ENCODE data around the gene MCC. TPM values are rescaled to one million over a fixed set of nuclear protein-coding genes. Genes with fewer than 3 reads are reported as not detected.

Gene MCC
- total RNA-seq, 2 experiments from 2014 or later, result 0.62 to 0.81 TPM

DNA sequence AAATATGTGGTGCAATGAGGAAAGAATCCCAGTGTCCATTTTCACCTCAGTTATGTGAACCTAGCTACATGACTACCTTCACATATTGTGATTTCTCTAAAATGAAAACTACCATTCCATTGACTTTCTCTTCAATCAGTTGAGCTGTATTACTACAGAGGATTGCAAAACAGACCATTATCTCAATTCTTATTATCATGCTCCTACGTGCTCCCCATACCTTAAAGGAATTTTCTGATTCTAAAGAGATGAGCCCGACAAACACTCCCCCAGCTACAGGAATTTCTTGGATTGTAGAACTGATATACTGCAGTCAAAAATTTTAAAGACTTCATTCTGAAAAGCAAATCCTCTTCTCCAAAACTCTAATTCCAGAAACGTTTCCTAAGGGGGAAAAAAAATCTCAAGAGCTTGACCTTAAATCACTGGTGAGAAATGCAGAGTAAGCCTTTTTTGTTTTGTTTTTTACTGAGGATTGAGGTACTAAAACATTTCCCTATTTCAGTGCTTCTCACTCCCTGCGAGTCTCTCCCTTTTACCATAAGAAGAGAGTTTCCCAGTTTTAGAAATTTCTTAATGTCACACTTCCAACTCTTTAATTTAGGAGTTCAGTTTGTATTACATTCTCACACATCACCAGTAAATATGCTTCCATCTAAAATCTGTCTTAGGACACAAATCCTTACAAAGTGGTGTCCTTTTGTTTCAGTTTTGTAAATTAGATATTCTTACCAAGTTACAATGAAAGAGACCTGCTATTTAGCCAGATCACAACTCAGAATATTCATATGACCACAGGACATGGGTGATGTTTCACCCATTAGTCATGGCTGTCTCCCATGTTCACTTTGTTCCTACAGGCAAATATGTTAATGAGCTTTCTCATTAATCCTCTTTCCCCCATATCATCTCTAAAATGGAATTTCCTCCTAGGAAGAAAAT, 257.3 kb downstream of the MCC start:
- H3K9me3 Mint-ChIP-seq, result no peaks in the 10 kb centered on the region
- no peak overlapping the region for H3K4me3 Mint-ChIP-seq
- peaks cover 7% of the 10 kb centered on the region for H3K27me3 Mint-ChIP-seq (ENCODE audit: low read depth)
- CTCF ChIA-PET, result interaction anchor here (0.6 to 0.8 kb wide), 3 partner anchors 12 to 221 kb away, joined by 3 to 4 read pairs (median 3); no protein-coding TSS in a partner anchor
- intact Hi-C loops (cut with micrococcal nuclease), result no loop called here
- H3K36me3 Mint-ChIP-seq (ENCODE audit: low read depth), result no peaks in the 10 kb centered on the region
- no peak for DNase-seq
- H3K4me1 Mint-ChIP-seq (ENCODE audit: low read depth), result no peaks in the 10 kb centered on the region
- H3K27ac Mint-ChIP-seq, result no peak overlapping the region

DNA sequence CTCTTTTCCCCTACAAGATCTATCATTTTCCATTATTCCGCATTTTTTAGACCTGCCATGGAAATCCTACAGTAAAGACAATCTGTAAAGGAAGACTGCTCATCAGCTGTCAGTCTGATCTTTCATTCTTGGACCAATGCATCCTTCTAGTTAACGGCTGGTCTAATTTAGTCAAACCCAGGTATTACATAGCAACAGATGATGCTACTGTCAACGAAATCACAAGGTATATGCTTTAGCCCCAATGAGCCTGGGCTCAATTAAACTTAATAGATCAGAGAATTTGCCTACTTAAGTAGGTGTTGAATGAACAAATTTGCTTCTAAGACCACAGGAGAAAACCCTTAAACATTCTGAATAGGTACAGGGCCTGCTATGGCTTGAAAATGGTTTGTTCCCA, 260.5 kb downstream of the MCC start:
- no peaks in the 10 kb centered on the region for H3K9me3 Mint-ChIP-seq
- peaks cover 7% of the 10 kb centered on the region for H3K27me3 Mint-ChIP-seq (ENCODE audit: low read depth)
- no peak for DNase-seq
- intact Hi-C loops (cut with micrococcal nuclease), result no loop called here
- H3K4me1 Mint-ChIP-seq (ENCODE audit: low read depth), result no peaks in the 10 kb centered on the region
- CTCF ChIA-PET, result no interaction called here
- H3K4me3 Mint-ChIP-seq, result no peak overlapping the region
- H3K27ac Mint-ChIP-seq, result no peak overlapping the region
- H3K36me3 Mint-ChIP-seq (ENCODE audit: low read depth), result no peaks in the 10 kb centered on the region

DNA sequence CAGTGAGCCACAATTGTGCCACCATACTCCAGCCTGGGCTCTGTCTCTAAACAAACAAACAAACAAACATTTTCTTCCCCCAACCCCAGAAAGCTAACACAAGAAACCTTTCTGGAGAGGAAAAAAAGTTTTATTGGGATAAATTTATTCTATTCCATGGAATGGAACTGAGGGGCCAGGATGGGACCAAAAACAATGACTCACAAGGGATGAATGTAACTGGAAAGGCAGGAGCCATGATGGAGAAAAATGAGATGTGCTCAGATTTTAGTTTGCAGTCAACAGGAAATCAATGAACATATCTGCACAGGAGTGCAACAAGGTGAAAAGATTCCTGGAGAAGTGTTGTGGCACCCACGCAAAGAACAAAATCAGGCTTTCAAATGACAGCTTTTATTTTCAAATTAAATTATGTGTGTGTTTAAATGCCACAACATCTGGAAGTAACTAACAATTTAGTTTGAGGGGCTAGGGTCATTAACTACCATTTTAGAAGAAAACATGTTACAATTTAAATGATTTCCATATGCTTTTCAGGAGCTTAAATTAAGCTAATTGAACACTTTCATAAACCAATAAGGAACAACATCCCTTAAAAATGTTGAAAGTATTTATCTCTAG, 262.0 kb downstream of the MCC start:
- Mint-ChIP-seq H3K9me3 (no peaks in the 10 kb centered on the region), H3K36me3 (ENCODE audit: low read depth) (no peaks in the 10 kb centered on the region), H3K4me3 (no peak overlapping the region), H3K4me1 (ENCODE audit: low read depth) (no peaks in the 10 kb centered on the region), H3K27me3 (ENCODE audit: low read depth) (peaks cover 7% of the 10 kb centered on the region), H3K27ac (no peak overlapping the region)
- no peak for DNase-seq
- intact Hi-C loops (cut with micrococcal nuclease), result no loop called here
- CTCF ChIA-PET, result interaction anchor here (1.0 kb wide), 1 partner anchor 230 kb away, joined by 3 read pairs; no protein-coding TSS in a partner anchor

DNA sequence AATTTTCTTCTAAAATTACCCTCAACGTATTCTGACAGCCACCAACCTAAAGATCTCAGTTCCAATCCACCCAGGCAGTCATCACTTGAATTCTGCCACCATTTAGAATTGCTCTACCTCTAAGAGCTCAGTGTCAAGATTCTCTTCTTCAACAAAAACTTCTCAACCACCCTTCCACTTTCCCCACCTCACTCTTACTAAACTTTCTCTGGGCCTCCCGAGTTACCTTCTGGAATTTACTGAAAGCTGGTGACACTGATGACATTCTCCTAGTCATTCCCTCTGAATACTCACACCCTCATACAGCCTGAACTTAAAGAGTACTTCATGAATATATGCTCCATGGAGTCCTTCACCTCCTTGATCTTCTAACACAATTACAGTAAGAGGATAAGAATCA, 263.0 kb downstream of the MCC start:
- Mint-ChIP-seq H3K4me1 (ENCODE audit: low read depth) (no peaks in the 10 kb centered on the region), H3K27ac (no peak overlapping the region), H3K27me3 (ENCODE audit: low read depth) (peaks cover 7% of the 10 kb centered on the region), H3K9me3 (no peaks in the 10 kb centered on the region), H3K36me3 (ENCODE audit: low read depth) (no peaks in the 10 kb centered on the region), H3K4me3 (no peak overlapping the region)
- intact Hi-C loops (cut with micrococcal nuclease), result no loop called here
- CTCF ChIA-PET, result no interaction called here
- no peak for DNase-seq

DNA sequence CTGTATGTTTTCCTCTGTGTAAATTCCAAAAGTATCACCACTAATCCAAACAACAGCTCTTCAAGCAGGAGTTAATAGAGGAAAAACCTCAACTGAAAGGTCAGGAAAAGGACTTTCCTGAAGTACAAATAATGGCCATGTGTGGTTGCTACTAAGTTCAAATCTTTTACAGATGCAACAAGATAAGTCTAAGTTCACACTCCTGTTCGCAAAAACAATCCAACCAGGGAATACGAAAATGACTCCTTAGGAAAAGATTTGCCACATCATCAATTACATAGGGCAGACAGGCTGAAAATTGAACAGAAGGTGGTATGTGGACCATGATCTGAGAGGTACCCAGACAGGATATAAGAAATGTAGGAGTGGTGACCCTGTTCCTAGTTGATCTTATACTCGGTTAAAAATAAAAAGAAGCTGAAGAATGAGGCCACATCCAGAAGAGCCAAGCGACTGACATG, 263.6 kb downstream of the MCC start:
- no peak overlapping the region for H3K27ac Mint-ChIP-seq
- intact Hi-C loops (cut with micrococcal nuclease), result no loop called here
- H3K27me3 Mint-ChIP-seq (ENCODE audit: low read depth), result peaks cover 7% of the 10 kb centered on the region
- no peaks in the 10 kb centered on the region for H3K36me3 Mint-ChIP-seq (ENCODE audit: low read depth)
- H3K4me3 Mint-ChIP-seq, result no peak overlapping the region
- DNase-seq, result no peak
- H3K9me3 Mint-ChIP-seq, result no peaks in the 10 kb centered on the region
- CTCF ChIA-PET, result no interaction called here
- no peaks in the 10 kb centered on the region for H3K4me1 Mint-ChIP-seq (ENCODE audit: low read depth)

DNA sequence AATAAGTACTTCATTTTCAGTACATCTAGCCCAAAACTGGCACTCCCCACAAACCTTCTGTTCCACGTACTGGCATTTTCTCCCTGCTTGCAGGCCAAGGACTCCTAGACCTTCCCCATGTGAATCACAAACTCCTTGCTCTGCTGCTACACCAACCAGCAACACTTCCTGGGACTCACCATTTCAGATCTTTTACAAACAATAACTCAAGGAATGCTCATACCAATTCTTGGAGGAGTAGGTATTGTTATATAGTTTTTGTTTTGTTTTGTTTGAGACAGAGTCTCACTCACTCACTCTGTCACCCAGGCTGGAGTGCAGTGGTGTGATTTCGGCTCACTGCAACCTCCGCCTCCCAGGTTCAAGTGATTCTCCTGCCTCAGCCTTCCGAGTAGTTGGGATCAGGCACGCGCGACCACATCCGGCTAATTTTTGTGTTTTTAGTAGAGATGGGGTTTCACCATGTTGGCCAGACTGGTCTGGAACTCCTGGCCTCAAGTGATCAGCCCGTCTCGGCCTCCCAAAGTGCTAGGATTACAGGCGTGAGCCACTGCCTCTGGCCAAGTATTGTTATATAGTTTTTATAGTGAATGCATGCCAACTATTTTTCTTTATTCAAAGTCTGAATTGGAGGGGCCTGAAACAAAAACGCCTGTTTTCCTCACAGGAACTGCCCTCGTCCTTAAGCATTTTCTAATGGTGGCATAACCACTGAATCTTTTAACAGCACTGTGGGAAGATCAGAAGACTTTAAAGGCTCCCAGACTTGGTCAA, 264.2 kb downstream of the MCC start:
- Mint-ChIP-seq H3K36me3 (ENCODE audit: low read depth) (no peaks in the 10 kb centered on the region), H3K4me1 (ENCODE audit: low read depth) (no peaks in the 10 kb centered on the region), H3K4me3 (no peak overlapping the region), H3K27me3 (ENCODE audit: low read depth) (peaks cover 7% of the 10 kb centered on the region), H3K9me3 (no peaks in the 10 kb centered on the region), H3K27ac (no peak overlapping the region)
- DNase-seq, result no peak
- intact Hi-C loops (cut with micrococcal nuclease), result no loop called here
- CTCF ChIA-PET, result no interaction called here

DNA sequence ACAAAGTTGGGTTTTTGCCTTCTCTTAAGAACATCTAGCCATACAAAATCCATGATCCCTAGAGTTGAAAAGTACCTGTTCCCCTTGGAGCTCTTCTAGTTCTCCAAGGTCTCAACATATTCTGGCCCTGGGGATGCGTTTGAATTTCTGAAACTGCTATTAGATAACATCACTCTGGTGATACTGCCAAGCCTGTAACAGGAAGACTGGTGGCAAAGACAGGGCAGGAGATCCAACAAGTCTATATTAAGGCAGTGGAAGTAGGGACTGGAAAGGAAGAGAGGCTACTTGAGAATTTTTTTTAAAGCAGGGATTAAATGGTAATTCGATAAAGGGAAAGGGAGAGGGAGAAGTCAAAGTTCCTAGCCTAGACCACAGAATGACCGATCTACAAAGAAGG, 264.9 kb downstream of the MCC start:
- H3K27ac Mint-ChIP-seq, result no peak overlapping the region
- H3K4me1 Mint-ChIP-seq (ENCODE audit: low read depth), result no peaks in the 10 kb centered on the region
- CTCF ChIA-PET, result no interaction called here
- no peaks in the 10 kb centered on the region for H3K36me3 Mint-ChIP-seq (ENCODE audit: low read depth)
- H3K27me3 Mint-ChIP-seq (ENCODE audit: low read depth), result peaks cover 2% of the 10 kb centered on the region
- H3K4me3 Mint-ChIP-seq, result no peak overlapping the region
- no peaks in the 10 kb centered on the region for H3K9me3 Mint-ChIP-seq
- DNase-seq, result no peak
- intact Hi-C loops (cut with micrococcal nuclease), result no loop called here

DNA sequence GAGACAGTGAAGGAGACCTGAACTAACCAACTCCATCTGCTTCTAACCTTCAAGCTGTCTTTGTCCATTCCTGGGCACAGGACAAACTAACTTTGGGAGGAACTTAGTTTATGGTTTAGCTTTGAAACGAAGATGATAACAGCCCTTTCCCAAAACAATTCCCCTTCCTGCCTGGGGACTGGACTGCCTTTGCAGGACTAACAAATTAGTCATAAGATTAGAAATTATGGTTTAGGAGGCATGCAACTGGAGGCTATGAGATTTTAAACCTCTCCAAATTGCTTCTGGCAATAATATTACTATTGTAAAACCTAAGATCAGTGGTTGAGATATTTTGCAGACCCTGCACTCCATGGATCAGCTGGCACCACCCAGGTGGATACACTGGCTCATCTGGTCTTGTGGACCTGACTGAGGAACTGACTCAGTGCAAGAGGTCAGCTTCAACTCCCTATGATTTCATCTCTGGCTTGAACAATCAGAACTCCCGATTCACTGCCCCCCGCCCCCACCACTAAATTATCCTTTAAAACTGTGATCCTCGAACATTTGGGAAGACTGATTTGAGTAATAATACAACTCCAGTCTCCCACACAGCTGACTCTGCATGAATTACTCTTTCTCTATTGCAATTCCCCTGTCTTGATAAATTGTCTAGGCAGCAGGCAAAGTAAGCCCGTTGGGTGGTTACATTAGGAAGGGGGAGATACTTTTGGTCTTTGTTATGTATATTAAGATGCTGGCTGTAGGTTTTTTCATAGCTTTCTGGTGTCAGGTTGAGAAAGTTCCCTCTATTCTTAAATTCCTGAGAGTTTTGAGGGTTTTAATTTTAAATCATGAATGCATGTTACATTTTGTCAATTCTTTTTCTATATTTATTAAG, 266.7 kb downstream of the MCC start:
- Mint-ChIP-seq H3K27me3 (ENCODE audit: low read depth) (peaks cover 2% of the 10 kb centered on the region), H3K4me3 (no peak overlapping the region), H3K36me3 (ENCODE audit: low read depth) (no peaks in the 10 kb centered on the region), H3K4me1 (ENCODE audit: low read depth) (no peaks in the 10 kb centered on the region), H3K9me3 (no peaks in the 10 kb centered on the region), H3K27ac (no peak overlapping the region)
- CTCF ChIA-PET, result no interaction called here
- no peak for DNase-seq
- intact Hi-C loops (cut with micrococcal nuclease), result no loop called here

DNA sequence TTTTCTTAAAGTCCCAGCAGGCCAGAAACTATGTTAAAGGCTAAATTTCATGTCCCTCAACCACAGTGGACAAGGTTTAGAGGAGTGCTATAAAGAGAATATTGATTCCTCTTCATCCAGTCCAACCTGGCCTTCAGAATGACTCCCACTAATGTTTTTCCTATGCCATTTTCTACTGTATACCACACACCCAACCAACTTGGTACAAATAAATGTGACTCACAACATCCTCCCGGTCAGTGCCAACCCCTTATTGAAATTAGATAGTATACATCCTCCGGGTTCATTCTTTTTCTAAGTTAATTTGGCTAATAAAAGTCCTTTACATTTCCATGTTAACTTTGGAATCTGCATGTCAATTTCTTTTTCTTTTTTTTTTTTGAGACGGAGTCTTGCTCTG, 268.6 kb downstream of the MCC start:
- Mint-ChIP-seq H3K36me3 (ENCODE audit: low read depth) (no peaks in the 10 kb centered on the region), H3K27ac (no peak overlapping the region), H3K27me3 (ENCODE audit: low read depth) (peaks cover 2% of the 10 kb centered on the region), H3K4me1 (ENCODE audit: low read depth) (no peaks in the 10 kb centered on the region), H3K9me3 (no peaks in the 10 kb centered on the region), H3K4me3 (no peak overlapping the region)
- intact Hi-C loops (cut with micrococcal nuclease), result no loop called here
- DNase-seq, result no peak
- CTCF ChIA-PET, result no interaction called here

DNA sequence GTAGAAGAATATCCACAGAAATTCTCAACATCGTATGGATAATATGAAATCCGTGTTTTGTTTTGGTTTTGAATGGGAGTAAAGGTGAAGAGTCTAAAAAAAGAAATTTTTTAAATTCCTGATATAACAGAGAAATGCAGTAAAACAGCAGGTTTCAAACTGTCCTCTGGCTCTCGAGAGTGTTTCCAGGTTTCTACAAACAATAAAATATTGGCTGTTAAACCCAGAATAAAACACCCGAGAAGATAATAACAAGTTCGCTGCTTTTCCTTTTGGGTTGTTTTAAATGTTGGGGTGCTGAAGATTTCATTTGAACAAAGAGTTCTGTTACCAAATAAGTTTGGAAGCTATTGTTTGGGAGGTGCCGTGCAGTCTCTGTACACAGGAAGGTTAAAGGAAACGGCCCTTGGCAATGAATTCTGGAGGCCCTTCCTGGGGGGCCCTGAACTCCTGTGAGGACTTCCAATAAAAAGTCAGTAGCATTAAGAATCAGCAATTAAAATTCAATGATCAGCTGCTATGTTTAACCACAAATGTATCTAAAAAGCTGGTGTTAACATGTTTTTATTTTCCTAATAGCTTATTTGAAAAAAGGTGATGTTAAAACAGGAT, 269.2 kb downstream of the MCC start:
- Mint-ChIP-seq H3K36me3 (ENCODE audit: low read depth) (no peaks in the 10 kb centered on the region), H3K27ac (no peak overlapping the region), H3K4me3 (no peak overlapping the region), H3K9me3 (no peaks in the 10 kb centered on the region), H3K4me1 (ENCODE audit: low read depth) (no peaks in the 10 kb centered on the region), H3K27me3 (ENCODE audit: low read depth) (peaks cover 2% of the 10 kb centered on the region)
- DNase-seq, result no peak
- intact Hi-C loops (cut with micrococcal nuclease), result no loop called here
- CTCF ChIA-PET, result no interaction called here

DNA sequence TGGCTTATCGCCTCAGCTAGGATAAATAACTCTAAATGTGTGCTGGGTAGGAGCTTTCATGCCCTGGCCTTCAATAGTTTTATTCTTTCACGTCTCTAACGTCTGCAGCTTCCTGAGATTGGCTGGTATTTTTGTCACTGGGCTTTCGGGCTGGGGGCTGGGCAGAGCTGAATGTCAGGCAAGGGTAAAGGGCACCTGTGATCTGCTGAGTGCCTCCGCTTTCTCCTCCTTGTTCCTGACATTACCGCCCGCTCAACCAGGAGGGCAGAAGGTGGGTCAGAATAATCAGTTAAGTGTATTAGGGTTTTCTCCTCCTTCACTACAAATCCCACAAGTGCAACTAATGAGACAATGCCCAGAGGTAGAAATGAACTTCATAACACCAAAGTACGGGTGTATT, 270.1 kb downstream of the MCC start:
- H3K36me3 Mint-ChIP-seq (ENCODE audit: low read depth), result no peaks in the 10 kb centered on the region
- intact Hi-C loops (cut with micrococcal nuclease), result no loop called here
- CTCF ChIA-PET, result interaction anchor here (0.7 kb wide), 1 partner anchor 25 kb away, joined by 3 read pairs; no protein-coding TSS in a partner anchor

More for the DNA sequence above, 270.1 kb downstream of the MCC start:
- no peaks in the 10 kb centered on the region for H3K9me3 Mint-ChIP-seq
- peaks cover 2% of the 10 kb centered on the region for H3K27me3 Mint-ChIP-seq (ENCODE audit: low read depth)
- H3K4me1 Mint-ChIP-seq (ENCODE audit: low read depth), result no peaks in the 10 kb centered on the region
- DNase-seq, result no peak
- H3K27ac Mint-ChIP-seq, result no peak overlapping the region
- H3K4me3 Mint-ChIP-seq, result no peak overlapping the region

Data from activated naive CD4-positive, alpha-beta T cell treated with anti-CD3 and anti-CD28 coated beads for 36 hours (primary cell).